Measurements from ENCODE around the gene PRELP.

- TF ChIP-seq GATA3 (IDR thresholded peaks at IDR 0.05; ENCODE audit: low read depth, low read length) (no peak), GATA2 (IDR thresholded peaks at IDR 0.05; ENCODE audit: low read depth, low read length) (no peak)
Observed at GRCh38 chr1:203526572-203526971, 51.0 kb downstream of the PRELP start.

Data from SH-SY5Y (cell line).